HUES6 (cell line): ENCODE data around the gene PTGR3.

Experiments
- H3K27ac ChIP-seq: 2 replicates; pipeline ENCODE4 v1.7.0; 2013; ENCODE audit warnings: low read depth, mild to moderate bottlenecking, low read length, inconsistent platforms
- H3K27me3 ChIP-seq: 2 replicates; pipeline ENCODE4 v1.6.1; 2013; ENCODE audit warnings: low read length; ENCODE audit not compliant: control insufficient read depth, insufficient read depth
- H3K36me3 ChIP-seq: 2 replicates; pipeline ENCODE4 v1.6.1; 2013; ENCODE audit warnings: low read length; ENCODE audit not compliant: control insufficient read depth, insufficient read depth
- H3K4me1 ChIP-seq: 2 replicates; pipeline ENCODE4 v1.6.1; 2013; ENCODE audit warnings: low read length; ENCODE audit not compliant: control insufficient read depth, insufficient read depth
- H3K4me3 ChIP-seq: 2 replicates; pipeline ENCODE4 v1.5.1; 2013; ENCODE audit warnings: low read depth, low read length
- H3K9ac ChIP-seq: one replicate; pipeline ENCODE4 v1.6.1; 2013; ENCODE audit warnings: mild to moderate bottlenecking, low read length
- H3K9me3 ChIP-seq: 2 replicates; pipeline ENCODE4 v1.6.1; 2013; ENCODE audit warnings: low read depth, low read length; ENCODE audit not compliant: control insufficient read depth, insufficient read depth

Gene PTGR3

GRCh38 chr18:75164479-75164878 lies 44.5 kb downstream of the PTGR3 start:
- Histone ChIP-seq H3K9me3 (no peaks in the 10 kb centered on the region), H3K4me1 (peaks cover 3% of the 10 kb centered on the region; the same call in 1 of the 2 replicates)

GRCh38 chr18:75163736-75164135 lies 45.2 kb downstream of the PTGR3 start:
- no peaks in the 10 kb centered on the region for H3K36me3 ChIP-seq
- no peak overlapping the region for H3K9ac ChIP-seq
- H3K4me3 ChIP-seq: no peak overlapping the region
- H3K27me3 ChIP-seq: no peaks in the 10 kb centered on the region; the same call in 1 of the 2 replicates
- no peaks in the 10 kb centered on the region for H3K9me3 ChIP-seq
- H3K27ac ChIP-seq: no peak overlapping the region
- H3K4me1 ChIP-seq: peaks cover 5% of the 10 kb centered on the region; the same call in 1 of the 2 replicates

More at GRCh38 chr18:75164479-75164878, 44.5 kb downstream of the PTGR3 start:
- no peak overlapping the region for H3K4me3 ChIP-seq
- no peak overlapping the region for H3K9ac ChIP-seq
- H3K27ac ChIP-seq: no peak overlapping the region
- H3K27me3 ChIP-seq: no peaks in the 10 kb centered on the region; the same call in 1 of the 2 replicates
- H3K36me3 ChIP-seq: no peaks in the 10 kb centered on the region

- Histone ChIP-seq H3K9me3 (no peaks in the 10 kb centered on the region), H3K4me1 (peaks cover 5% of the 10 kb centered on the region; the same call in 1 of the 2 replicates), H3K27ac (no peak overlapping the region), H3K4me3 (no peak overlapping the region), H3K9ac (no peak overlapping the region), H3K27me3 (no peaks in the 10 kb centered on the region; the same call in 1 of the 2 replicates), H3K36me3 (no peaks in the 10 kb centered on the region)
Measured at GRCh38 chr18:75162978-75163377, 46.0 kb downstream of the PTGR3 start.

GRCh38 chr18:75162467-75162866 lies 46.5 kb downstream of the PTGR3 start:
- H3K36me3 ChIP-seq: no peaks in the 10 kb centered on the region
- H3K9ac ChIP-seq: no peak overlapping the region
- H3K4me3 ChIP-seq: no peak overlapping the region
- H3K4me1 ChIP-seq: peaks cover 5% of the 10 kb centered on the region; the same call in 1 of the 2 replicates
- no peaks in the 10 kb centered on the region for H3K9me3 ChIP-seq
- no peaks in the 10 kb centered on the region; the same call in 1 of the 2 replicates for H3K27me3 ChIP-seq
- no peak overlapping the region for H3K27ac ChIP-seq

GRCh38 chr18:75161256-75162028 lies 47.5 kb downstream of the PTGR3 start:
- Histone ChIP-seq H3K4me3 (no peak overlapping the region), H3K27ac (no peak overlapping the region), H3K27me3 (no peaks in the 10 kb centered on the region; the same call in 1 of the 2 replicates), H3K36me3 (no peaks in the 10 kb centered on the region), H3K9me3 (no peaks in the 10 kb centered on the region), H3K9ac (no peak overlapping the region), H3K4me1 (peaks cover 5% of the 10 kb centered on the region; the same call in 1 of the 2 replicates)

GRCh38 chr18:75160364-75160763 lies 48.6 kb downstream of the PTGR3 start:
- H3K36me3 ChIP-seq: no peaks in the 10 kb centered on the region
- H3K27ac ChIP-seq: no peak overlapping the region
- H3K9me3 ChIP-seq: no peaks in the 10 kb centered on the region
- H3K4me1 ChIP-seq: peaks cover 5% of the 10 kb centered on the region; the same call in 1 of the 2 replicates
- H3K9ac ChIP-seq: no peak overlapping the region
- H3K27me3 ChIP-seq: no peaks in the 10 kb centered on the region; the same call in 1 of the 2 replicates
- H3K4me3 ChIP-seq: no peak overlapping the region

- peaks cover under 1% of the 10 kb centered on the region; the same call in 1 of the 2 replicates for H3K9me3 ChIP-seq
- H3K36me3 ChIP-seq: no peaks in the 10 kb centered on the region
- H3K4me3 ChIP-seq: no peak overlapping the region
- H3K27me3 ChIP-seq: no peaks in the 10 kb centered on the region; the same call in 1 of the 2 replicates
- no peak overlapping the region for H3K9ac ChIP-seq
- H3K27ac ChIP-seq: no peak overlapping the region
- H3K4me1 ChIP-seq: peaks cover 5% of the 10 kb centered on the region; the same call in 1 of the 2 replicates
Measured at GRCh38 chr18:75159646-75160356, 49.1 kb downstream of the PTGR3 start.

GRCh38 chr18:75159238-75159518 lies 49.8 kb downstream of the PTGR3 start:
- Histone ChIP-seq H3K9ac (no peak overlapping the region), H3K27ac (no peak overlapping the region), H3K4me1 (peaks cover 5% of the 10 kb centered on the region; the same call in 1 of the 2 replicates), H3K36me3 (no peaks in the 10 kb centered on the region), H3K9me3 (peaks cover 5% of the 10 kb centered on the region), H3K4me3 (no peak overlapping the region), H3K27me3 (no peaks in the 10 kb centered on the region; the same call in 1 of the 2 replicates)
